HL-60/S4 treated with retinoic acid at 250 ng/mL for 4 days and 3 days (cell line): ENCODE data around the gene SNED1.

Experiments
- in situ Hi-C: fragments of 300-500 bp; cut with MboI; formaldehyde crosslinking; loops from 2 replicates; pipeline ENCODE4 v1.7.0; 2022; ENCODE audit warnings: low sequenced_read_pairs

The SNED1 gene

DNA sequence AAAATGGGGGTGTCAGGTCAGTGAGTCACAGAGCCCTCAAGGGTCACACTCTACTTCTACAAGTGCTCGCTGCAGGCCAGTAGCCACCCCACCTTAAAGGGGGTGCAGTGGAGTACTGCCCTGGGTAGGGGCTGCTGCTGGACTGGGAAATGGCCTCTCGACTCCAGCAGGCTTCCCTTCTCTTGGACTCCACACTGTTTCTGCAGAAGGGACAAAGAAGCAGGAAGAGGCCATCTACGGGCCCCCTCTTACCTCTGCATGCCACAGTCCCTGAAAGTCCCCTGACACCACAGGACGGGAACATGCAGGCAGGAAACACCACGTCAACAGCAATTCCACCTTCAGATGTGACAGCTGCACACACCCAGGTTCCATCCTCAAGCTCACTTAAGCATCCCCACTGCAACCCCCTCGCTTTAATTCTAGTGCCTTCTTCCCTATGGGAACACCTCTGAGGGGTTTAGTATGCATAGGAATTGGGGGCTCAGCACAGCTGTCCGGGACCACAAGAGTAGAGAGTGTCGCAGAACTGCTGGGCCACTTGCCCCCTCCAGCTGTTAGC is 22.3 kb downstream of the SNED1 start:
- in situ Hi-C loops: no loop called here

DNA sequence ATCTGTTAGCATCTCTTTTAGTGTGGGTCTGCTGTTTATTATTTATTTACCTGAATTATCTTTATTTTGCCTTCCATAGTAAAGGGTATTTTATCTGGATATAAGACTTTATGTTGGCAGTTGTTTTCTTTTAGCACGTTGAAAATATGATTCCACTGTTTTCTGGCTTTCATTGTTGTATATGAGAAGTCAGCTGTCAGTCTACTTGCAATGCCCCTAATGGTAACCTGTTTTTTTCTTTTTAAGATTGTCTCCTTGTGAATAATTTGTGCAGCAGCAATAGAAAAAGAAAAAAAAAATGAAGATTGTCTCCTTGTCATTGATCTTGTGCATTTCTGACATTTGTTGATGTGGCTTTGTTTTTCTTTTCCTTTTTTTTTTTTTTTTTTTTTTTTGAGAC is 27.2 kb downstream of the SNED1 start:
- in situ Hi-C loops: no loop called here

DNA sequence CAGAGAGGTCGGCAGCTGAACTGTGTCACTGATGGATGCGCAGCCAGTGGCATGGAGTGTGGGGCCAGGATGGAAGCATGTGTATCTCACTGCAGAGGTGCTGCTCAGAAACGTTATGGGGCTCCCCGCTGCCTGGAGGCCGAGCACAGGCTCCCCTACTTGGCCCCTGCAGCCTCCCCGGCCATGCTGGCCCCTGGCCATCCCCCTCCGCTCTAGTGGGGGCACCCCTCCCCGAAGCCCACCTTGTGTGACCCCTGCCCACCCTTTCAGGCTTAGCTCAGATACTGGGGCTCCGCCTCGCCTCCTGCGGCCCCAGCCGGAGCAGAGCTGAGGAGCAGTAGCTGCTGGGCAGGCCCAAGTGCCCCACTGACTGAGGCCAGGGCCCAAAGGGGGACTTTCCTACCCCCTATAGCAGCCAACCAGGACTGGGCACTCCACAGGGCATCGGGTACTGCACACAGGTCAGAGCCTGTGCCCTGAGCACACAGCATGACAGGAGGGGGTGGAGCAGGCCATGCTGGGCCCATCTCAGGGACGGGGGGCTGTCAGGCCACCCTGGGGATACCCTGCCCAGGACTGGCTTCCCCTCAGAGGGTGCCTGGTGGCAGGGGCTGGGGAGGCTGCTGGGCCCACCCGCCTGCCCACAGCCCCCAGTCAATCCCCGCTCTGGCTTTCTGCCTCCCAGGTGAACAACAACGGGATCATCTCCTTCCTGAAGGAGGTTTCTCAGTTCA is 31.3 kb downstream of the SNED1 start:
- in situ Hi-C loops: no loop called here

DNA sequence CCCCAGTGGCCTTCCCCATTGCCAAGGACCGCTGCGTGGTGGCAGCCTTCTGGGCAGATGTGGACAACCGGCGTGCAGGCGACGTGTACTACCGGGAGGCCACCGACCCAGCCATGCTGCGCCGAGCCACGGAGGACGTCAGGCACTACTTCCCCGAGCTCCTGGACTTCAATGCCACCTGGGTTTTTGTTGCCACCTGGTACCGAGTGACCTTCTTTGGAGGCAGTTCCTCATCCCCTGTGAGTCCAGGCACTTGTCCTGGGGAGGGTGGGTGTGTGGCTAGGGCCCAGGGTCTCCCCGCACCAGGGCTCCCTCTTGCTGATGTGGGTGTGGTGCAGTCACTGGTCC is 31.9 kb downstream of the SNED1 start:
- in situ Hi-C loops: no loop called here

DNA sequence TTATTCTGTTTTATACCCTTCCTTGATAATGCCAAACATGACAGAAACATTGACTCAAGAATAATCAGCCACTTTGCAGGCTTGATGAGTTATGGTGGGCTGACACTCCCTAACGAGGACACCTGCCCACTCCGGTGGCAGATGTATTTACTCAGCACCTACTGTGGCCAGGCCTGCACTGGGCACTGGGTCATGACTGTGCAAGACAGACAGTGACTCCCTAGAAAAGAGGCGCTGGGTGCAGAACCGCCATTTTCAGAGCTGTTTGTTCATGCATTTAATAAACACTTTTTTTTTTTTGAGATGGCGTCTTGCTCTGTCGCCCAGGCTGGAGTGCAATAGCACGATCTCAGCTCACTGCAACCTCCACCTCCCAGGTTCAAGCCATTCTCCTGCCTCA is 32.5 kb downstream of the SNED1 start:
- in situ Hi-C loops: no loop called here

DNA sequence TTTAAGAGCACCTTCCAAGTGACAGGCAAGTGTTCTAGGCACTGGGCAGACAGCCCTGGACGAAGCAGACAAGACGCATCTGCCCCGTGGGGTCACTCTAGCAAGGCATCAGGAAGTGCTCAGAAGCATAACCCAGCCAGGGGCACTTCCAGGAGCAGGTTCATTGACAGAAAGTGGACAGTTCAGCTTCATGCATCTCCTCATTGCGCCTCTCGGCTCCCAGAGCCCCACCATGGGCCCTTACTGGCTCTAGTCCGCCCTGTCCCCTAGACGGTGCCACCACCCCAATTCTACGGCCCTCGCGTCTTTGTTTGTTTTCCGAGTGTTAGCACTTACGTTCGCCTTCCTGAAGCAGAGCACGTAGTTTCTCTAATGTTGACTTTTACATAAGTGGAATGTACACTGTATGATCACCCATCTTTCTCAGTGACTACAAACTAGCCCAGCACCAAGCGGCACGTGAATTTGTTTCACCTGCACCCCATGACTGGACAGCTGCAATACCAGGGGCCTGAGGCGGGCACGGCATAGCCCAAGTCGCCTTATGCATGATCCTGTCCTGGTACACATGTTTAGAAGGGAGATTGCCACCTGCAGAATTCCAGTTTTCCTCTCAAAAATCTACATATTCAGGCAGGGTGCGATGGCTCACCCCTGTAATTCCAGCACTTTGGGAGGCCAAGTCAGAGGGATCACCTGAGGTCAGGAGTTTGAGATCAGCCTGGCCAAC is 33.2 kb downstream of the SNED1 start:
- in situ Hi-C loops: no loop called here

DNA sequence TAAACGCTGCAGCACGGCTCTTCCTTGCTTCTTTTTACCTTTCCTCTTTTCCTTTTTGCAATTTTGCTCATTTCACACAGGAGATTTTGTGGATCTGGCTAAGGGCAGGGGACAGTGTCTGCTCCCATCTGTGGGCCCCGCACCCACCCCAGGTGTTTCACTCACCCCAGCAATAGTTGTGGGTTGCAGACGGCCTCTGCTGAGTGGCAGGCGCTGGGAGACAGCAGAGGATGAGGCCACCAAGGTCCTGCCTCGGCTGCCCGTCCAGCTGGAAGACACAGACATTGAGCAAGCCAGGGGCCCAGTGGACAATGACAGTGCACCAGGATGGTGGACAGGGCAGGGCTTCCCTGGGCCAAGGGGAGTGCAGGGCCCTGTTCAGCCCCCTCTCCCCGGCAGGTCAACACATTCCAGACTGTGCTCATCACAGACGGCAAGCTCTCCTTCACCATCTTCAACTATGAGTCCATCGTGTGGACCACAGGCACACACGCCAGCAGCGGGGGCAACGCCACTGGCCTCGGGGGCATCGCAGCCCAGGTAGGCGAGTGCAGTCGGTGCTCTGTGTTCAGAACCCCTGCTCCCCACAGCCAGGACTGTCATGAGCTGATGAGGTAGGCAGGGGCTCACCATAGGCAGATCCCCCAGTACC is 35.0 kb downstream of the SNED1 start:
- in situ Hi-C loops: no loop called here

DNA sequence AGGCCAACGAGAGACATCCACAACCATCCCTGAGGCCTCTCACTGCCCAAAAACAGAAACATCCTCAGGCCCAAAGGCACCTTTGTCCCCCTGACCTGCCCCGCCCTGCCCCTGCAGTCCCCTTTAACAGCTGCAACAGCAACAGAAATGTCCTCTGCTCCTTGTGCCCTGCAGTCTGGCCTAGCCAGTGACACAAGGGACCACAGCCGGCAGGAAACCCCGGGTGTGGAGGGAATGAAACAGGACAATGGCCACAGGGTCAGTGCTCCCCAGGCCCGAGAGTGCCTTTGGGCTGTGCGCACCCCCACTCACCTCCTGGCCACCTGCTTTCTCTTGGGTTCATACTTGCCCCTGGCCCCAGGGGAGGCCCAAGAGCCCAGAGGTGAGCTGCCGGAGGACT is 35.6 kb downstream of the SNED1 start:
- in situ Hi-C loops: no loop called here

DNA sequence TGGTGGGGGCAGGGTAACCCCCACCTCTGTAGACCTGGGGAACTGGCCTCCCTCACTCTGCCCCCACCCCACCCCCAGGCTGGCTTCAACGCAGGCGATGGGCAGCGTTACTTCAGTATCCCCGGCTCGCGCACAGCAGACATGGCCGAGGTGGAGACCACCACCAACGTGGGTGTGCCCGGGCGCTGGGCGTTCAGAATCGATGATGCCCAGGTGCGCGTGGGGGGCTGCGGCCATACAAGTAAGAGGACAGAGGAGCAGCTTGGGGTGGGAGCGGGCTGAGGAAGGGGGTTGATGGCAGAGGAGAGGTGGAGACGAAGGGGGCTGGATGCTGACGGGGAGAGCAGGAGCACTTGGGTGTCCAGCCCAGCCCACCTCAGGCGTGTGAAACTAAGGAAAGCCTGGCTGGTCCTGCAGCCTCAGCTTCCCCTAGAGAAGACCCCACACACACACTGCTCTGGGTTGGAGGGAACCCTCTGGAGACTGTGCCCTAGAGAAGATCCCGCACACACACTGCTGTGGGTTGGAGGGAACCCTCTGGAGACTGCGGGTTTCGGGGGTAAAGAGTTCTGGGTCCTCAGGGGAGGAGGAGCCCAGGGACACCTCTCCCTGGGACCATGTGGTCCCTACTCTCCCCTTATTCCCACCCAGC is 36.2 kb downstream of the SNED1 start:
- in situ Hi-C loops: no loop called here

DNA sequence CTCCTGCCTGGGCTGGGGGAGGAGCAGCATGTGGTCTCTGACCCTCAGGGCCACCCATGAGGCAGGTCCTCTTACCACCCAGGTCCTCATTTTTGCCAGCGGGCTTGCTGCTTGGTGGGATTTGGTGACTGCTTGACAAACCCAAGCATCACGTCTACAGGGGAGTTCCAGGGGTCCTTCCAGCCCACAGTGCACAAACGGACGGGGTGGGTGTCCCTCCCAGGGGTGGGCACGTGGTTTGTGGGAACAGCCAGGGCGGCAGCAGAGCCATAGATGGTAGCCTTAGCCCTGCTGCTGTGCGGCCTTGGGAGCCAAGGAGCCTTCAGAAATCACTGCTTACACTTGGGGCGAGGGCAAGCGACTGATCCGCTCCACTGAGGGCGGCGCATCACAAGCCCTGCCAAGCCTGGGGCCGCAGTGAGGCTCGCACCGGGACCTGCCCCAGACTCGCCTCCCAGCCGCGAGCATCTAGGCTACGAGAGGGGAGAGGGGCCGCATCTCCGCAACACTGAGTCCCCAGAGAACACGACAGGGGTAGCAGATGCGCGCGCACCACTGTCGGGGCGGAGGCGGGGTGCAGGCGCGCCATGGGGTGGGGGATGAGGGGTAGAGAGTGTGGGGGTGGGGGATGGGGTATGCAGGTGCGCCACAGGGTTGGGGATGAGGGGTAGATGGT is 36.9 kb downstream of the SNED1 start:
- in situ Hi-C loops: no loop called here

DNA sequence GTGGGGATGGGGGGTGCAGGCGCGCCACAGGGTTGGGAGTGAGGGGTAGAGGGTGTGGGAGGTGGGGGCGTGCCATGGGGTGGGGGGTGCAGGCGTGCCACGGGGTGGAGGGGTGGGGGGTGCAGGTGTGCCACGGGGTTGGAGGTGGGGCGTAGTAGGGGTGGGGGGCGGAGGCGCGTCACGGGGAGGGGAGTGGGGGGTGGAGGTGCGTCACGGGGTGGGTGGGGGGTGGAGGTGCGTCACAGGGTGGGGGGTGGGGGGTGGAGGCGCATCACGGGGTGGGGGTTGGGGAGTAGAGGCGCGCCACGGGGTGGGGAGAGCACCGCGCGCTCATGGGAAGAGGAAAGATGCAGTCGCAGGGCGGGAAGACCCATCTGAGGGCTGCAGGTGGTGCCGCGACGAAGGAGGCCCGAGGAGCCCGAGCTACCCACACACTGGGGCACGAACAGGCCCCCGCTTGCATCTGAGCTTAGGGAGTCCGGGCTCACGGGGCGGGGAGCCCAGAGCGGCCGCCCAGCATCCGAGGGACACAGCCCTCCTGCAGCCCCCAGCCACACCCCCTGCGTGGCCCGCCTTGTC is 37.5 kb downstream of the SNED1 start:
- in situ Hi-C loops: no loop called here

DNA sequence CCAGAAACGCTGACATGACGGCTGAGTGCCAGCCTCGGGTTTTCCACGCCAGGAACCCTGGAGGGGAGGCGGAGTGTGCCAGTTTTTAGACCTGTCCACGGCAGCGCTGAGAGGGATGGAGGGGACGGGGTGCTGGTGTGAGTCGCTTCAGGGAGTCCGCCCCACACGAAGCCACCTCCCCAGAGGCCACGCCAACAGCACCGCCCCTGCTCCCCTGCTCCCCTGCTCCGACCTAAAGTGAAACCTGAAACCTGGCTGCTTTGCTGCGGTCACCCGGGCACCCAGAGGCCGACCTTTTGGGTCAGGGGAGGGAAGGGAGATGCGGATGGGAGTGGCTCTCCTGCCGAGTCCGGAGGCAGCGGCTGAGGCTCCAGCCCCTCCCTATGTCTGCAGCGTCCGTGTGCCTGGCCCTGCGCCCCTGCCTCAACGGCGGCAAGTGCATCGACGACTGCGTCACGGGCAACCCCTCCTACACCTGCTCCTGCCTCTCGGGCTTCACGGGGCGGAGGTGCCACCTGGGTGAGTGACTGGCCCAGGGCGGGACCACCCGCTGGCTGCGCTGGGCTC is 38.1 kb downstream of the SNED1 start:
- in situ Hi-C loops: no loop called here

DNA sequence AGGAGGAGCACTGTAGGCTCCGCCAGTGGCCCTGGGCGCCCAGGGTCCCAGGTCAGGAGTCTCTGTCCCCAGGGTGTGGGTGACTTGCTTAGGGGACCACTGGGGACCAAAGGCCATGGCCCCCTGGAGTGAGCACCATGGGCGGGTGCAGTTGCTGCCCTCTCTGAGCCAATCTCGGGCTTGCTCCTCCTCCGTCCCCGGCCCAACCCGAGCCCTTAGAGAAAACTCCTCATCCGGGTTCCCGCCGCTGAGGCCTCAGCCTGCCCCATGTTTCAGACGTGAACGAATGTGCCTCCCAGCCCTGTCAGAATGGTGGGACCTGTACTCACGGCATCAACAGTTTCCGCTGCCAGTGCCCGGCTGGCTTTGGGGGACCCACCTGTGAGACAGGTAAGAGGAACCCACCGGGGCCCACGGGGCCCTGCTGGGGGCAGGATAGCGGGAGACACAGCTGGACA is 38.6 kb downstream of the SNED1 start:
- in situ Hi-C loops: no loop called here

DNA sequence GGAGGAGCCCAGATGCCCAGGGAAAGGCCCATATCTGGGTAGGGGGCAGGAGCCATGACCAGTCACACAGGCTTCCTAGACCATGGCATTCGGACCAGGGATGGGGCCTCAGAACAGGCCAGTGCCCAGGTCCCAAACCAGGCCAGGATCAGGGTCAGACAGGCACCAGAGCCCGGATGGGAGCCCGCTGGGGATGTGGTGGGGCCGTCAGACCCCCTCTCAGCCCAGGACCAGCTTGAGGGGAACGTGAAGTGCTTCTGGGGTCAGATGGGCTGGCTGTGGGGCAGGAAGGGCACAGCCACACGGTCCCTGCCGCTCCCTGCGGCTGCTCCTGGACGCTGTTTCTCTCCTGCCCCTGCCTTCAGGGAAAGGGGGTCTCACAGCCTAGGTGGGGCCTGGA is 39.1 kb downstream of the SNED1 start:
- in situ Hi-C loops: no loop called here

DNA sequence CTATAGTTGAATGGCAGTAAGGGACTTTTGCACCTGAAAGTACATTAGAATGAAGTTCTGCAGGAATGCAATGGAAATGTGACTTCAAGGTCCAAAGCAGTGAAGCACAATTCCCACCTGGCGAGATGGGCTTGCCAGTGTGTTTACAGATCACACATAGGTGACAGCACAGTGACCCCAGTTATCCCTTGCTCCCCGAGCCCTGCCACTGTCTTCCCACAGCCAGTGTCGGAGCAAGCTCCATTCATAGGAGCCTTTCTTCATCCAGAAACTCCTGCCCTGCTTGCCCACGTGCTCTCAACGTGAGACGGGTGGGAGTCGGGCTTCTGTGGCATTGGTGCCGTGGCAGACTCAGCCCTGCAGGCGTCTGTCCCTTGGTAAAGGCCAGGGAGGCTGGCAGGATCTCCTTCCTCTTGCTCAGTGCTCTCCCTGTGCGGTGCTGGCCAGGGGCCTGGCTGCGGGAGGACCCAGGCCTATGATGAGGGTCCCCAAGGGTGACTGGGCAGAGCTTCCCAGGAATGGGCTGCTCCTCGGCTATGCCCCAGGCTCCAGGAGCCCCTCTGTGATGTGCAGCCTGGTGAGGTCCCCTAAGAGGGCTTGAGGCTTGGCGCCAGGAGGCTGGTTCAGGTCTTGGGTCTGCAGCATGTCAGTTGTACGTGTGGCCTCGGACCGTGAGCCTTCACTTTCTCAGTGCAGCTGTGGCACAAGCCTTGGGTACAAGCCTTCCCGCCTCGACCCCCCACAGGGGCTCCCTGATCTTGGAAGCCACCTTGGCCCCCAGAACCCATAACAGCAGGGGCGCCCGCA is 40.2 kb downstream of the SNED1 start:
- in situ Hi-C loops: no loop called here

DNA sequence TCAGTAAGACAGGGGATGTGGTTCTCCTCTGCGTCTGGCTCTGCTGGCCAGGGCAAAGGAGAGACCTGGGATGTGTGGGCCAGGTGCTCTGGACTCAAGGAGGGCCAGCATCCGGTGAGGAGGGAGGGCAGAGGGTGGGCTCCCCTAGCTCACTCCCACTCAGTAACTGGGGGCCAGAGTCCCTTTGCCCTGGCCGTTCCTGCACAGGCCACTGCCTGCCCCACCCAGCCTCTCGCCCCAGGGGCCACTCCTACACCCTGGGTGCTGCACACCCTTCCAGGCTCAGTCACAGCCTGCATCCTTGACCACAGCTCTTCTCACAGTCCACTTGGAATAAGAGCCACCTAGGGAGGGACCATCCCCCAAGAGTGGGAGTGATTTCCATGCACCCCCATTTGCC is 41.0 kb downstream of the SNED1 start:
- in situ Hi-C loops: no loop called here

DNA sequence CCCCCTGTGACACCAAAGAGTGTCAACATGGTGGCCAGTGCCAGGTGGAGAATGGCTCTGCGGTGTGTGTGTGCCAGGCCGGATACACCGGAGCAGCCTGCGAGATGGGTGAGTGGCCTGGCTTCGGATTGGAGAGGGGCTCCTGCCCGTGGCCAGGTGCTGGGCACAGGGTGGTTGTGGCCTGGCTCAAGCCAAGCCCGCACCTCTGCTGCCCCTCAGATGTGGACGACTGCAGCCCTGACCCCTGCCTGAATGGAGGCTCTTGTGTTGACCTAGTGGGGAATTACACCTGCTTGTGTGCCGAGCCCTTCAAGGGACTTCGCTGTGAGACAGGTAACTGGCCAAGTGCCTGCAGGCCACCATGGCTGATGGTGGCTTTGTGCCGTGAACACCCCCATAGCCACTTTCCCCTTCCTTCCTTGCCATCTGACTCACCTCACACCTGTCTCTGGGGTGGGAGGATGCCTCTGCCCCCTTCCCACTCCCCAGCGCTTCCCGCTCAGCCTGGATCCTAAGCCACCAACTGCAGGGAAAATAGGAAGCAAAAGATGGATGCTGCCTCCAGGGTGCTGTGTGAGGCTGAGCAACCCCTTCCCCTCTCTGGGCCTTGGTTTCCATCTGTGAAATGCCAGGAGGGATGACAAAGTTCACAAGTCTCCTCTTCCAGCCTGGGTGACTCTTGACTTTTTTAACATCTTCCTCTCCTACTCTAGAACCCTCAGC is 41.8 kb downstream of the SNED1 start:
- in situ Hi-C loops: no loop called here

DNA sequence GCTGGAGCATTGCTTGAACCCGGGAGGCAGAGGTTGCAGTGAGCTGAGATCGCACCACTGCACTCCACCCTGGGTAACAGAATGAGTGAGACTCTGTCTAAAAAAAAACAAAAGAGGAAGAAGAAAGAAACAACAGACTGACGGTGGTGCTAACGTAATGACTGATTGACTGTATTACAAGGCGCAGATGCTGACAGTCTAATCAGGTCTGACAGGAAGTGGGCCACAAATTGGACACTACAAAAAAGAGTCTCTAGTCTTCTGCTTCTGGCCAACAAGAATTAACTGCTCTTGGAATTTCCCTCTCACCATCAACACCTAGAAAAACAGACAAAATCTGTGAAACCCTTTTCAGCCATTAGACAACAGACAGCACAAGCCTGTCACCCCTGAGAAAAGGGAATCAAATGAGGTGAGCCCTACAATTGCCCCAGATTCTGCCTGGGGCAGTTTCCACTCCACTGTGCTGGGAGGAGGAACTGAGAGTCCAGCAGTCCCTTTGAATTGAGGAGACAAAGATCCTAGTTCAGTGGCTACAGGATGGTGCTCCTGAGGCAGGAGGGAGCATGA is 43.3 kb downstream of the SNED1 start:
- in situ Hi-C loops: no loop called here
